ENCODE results near the gene CNGB1.

DNA sequence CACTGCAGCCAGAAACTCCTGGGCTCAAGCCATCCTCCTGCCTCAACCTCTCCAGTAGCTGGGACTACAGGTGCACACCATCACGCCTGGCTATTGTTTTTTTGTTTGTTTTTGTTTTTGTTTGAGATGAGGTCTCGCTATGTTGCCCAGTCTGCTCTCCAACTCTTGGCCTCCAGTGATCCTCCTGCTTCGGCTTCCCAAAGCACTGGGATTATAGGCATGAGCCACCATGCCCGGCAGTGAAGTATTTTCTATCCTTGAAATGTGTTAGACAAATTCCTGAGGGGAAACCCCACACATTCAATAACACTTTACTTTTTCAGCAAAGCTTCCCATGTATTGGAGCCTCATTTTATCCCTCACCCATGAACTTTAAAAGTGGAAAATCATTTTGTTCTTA lies 87.4 kb downstream of the CNGB1 start:
- TF ChIP-seq, protein P1, sequence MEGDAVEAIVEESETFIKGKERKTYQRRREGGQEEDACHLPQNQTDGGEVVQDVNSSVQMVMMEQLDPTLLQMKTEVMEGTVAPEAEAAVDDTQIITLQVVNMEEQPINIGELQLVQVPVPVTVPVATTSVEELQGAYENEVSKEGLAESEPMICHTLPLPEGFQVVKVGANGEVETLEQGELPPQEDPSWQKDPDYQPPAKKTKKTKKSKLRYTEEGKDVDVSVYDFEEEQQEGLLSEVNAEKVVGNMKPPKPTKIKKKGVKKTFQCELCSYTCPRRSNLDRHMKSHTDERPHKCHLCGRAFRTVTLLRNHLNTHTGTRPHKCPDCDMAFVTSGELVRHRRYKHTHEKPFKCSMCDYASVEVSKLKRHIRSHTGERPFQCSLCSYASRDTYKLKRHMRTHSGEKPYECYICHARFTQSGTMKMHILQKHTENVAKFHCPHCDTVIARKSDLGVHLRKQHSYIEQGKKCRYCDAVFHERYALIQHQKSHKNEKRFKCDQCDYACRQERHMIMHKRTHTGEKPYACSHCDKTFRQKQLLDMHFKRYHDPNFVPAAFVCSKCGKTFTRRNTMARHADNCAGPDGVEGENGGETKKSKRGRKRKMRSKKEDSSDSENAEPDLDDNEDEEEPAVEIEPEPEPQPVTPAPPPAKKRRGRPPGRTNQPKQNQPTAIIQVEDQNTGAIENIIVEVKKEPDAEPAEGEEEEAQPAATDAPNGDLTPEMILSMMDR (IDR thresholded peaks at IDR 0.05 in 2 of 3, conservative IDR thresholded peaks at IDR 0.05 in 1 of 3; ENCODE audit: borderline replicate concordance in 1 of 3, insufficient read depth in 1 of 3, low read depth in 2 of 3, low read length in 2 of 3) = no peak
- TF ChIP-seq POLR2A (IDR thresholded peaks at IDR 0.05; ENCODE audit: borderline replicate concordance, extremely low read depth, insufficient read depth, insufficient read length) (no peak), POLR2AphosphoS5 (IDR thresholded peaks at IDR 0.05; ENCODE audit: low read depth, low read length) (no peak), ATF3 (IDR thresholded peaks at IDR 0.05) (no peak), EZH2 (IDR thresholded peaks at IDR 0.05) (no peak), REST (IDR thresholded peaks at IDR 0.05; ENCODE audit: low read depth) (no peak), CEBPB (IDR thresholded peaks at IDR 0.05; ENCODE audit: low read depth) (no peak), EZH2phosphoT487 (IDR thresholded peaks at IDR 0.05; ENCODE audit: borderline replicate concordance) (no peak), ZNF274 (IDR thresholded peaks at IDR 0.05; ENCODE audit: low read depth, low read length) (no peak)
- TF ChIP-seq, protein P2, sequence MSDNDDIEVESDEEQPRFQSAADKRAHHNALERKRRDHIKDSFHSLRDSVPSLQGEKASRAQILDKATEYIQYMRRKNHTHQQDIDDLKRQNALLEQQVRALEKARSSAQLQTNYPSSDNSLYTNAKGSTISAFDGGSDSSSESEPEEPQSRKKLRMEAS (IDR thresholded peaks at IDR 0.05) = no peak
- TF ChIP-seq, protein P3, sequence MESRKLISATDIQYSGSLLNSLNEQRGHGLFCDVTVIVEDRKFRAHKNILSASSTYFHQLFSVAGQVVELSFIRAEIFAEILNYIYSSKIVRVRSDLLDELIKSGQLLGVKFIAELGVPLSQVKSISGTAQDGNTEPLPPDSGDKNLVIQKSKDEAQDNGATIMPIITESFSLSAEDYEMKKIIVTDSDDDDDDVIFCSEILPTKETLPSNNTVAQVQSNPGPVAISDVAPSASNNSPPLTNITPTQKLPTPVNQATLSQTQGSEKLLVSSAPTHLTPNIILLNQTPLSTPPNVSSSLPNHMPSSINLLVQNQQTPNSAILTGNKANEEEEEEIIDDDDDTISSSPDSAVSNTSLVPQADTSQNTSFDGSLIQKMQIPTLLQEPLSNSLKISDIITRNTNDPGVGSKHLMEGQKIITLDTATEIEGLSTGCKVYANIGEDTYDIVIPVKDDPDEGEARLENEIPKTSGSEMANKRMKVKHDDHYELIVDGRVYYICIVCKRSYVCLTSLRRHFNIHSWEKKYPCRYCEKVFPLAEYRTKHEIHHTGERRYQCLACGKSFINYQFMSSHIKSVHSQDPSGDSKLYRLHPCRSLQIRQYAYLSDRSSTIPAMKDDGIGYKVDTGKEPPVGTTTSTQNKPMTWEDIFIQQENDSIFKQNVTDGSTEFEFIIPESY (IDR thresholded peaks at IDR 0.05; ENCODE audit: extremely low read depth, insufficient replicate concordance, low read length) = no peak

Measured in HCT116 (cell line).